ENCODE data around the gene GDF7. TPM values are rescaled to one million over a fixed set of nuclear protein-coding genes. Genes with fewer than 3 reads are reported as not detected.
A peak's percentile ranks its signal among the peaks of the same experiment; 100 is the strongest.

The GDF7 gene
- total RNA-seq, 1 donor from 2014 or later, result 11.6 TPM

DNA sequence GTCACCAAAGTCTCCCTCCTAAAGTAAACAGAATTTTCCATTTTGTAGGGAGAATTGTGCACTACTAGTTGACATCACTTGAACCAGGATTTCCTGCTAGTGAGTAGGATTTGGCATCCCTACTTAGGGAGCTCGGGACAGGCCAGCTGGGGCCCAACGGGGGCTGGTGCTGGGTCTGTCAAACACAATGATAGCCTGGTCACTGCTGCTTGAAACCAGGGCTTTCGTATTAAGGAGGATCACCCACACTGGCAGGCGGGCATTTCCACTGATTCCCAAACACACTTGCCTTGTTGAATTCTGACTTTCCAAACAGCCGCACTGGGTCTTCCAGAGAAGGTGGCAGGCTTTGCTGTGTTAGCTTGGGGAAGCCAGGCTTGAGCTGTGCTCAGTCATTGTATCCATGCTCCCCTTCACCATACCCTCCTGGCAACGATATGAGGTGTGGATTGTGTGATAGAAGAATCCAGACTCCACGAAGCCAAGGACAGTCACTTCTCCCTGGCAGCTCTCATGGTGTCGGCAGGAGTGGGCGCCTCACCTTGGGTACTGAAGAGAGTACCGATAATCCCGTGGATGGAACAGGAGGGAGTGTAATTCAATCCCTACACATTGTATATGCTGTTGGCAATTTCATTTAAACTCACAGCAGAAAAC, 7.5 kb downstream of the GDF7 start:
- no peak for DNase-seq (ENCODE audit: low spot score in 2 of 2)
- Histone ChIP-seq H3K9me3 (no peaks in the 10 kb centered on the region), H3K27me3 (no peaks in the 10 kb centered on the region), H3K27ac (peak overlapping the region; percentile 83 to 86), H3K36me3 (peaks cover 13% of the 10 kb centered on the region in 2 donors), H3K4me1 (peaks cover 27 to 65% of the 10 kb centered on the region in 2 donors), H3K4me3 (no peak overlapping the region)
- intact Hi-C loops (cut with DNase I), result no loop called here
- TF ChIP-seq CTCF (IDR thresholded peaks at IDR 0.05), result no peak

GRCh38 chr2:20674974-20675679, 8.2 kb downstream of the GDF7 start:
- Histone ChIP-seq H3K9me3 (no peaks in the 10 kb centered on the region), H3K36me3 (peaks cover 12 to 17% of the 10 kb centered on the region in 2 donors), H3K4me1 (peaks cover 27 to 61% of the 10 kb centered on the region in 2 donors), H3K4me3 (peak overlapping the region in 1 of 2 donors; percentile 10), H3K27me3 (no peaks in the 10 kb centered on the region), H3K27ac (peak overlapping the region; percentile 83 to 86)
- peak; percentile 43 to 93 for DNase-seq (ENCODE audit: low spot score in 2 of 2)
- no peak for TF ChIP-seq CTCF (IDR thresholded peaks at IDR 0.05)
- intact Hi-C loops (cut with DNase I), result loop anchor here (1.0 kb wide), 1 partner anchor 8 kb away; the partner anchor contains the start of gene GDF7

DNA sequence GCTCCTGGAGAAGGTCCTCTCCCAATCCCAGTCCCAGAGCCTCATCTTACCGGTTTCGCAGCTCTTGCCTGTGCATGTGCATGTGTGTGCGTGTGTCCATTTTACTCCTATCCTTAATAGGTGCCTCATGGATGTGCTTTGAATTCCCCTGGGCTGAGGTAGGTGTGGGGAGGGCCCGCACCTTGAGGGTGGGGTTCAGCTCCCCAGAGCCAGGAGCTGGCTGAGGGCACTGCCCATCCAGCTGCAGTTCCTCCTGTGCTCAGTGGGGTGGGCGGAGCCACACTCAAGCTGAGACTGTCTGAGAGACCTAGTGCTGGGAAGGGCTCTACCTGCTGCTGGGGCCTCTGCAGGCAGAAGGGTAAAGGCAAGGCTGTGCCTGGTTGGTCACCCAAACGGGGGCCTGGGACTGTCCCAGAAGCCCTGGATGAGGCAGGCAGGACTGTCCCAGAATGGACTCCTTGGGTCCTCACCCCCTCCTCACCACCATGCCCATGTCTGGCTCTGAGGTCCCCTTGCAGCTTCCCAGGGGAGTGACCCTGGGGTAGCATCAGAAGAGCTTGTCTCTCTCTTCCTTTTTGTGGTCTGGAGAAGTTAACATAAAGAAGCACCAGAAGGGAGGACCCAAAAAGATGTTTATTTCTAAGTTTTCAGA, 8.9 kb downstream of the GDF7 start:
- peaks cover 27 to 59% of the 10 kb centered on the region in 2 donors for H3K4me1 ChIP-seq
- H3K27me3 ChIP-seq, result no peaks in the 10 kb centered on the region
- no peaks in the 10 kb centered on the region for H3K9me3 ChIP-seq
- TF ChIP-seq CTCF (IDR thresholded peaks at IDR 0.05), result no peak
- H3K36me3 ChIP-seq, result peaks cover 6 to 14% of the 10 kb centered on the region in 2 donors
- no peak for DNase-seq (ENCODE audit: low spot score in 2 of 2)
- peak overlapping the region; percentile 83 to 86 for H3K27ac ChIP-seq
- intact Hi-C loops (cut with DNase I), result loop anchor here (1.0 kb wide), 2 partner anchors 9 to 15 kb away; partner anchors contain the start of gene GDF7
- H3K4me3 ChIP-seq, result peak overlapping the region in 1 of 2 donors; percentile 10

DNA sequence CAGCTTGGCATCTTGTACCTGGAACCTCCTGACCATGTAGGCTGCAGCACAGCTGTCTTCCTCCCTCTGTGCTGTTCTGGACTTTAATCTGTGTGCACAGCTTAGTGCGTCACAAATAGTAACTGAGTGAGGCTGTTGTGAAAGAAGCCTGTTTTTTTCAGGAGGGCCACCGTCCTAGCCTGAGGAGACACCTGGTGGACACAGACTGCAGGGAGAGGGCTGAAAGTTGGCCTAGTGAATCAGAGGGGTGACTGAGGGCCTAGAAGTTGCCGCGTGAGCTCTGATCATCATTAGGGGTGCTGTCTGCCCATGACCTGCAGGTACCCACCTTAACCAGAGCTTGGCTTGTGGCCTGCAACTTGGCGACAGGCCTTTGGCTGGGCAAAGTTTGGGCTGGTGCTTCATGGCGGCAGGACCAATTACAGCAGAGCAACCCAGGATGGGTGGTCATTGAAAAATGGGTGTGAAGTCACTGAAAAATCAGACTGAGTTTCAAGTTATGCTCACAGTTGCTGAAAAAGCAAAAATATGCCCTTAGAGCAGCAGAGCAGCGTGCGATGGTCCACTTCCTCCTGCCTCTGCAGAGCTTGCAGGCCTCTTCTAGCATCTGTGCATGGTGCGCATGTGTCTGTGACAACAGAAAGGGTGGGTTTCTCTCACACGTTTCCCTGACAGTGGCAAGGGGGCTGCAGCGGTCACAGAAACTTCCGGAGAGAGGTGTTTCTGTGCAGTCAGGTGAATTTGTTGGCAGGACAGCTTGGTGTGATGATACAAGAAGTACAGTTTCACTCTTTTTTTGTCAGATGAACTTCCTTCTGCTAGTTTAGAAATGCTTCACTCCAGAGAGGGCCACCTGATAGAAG, 9.6 kb downstream of the GDF7 start:
- H3K27me3 ChIP-seq, result no peaks in the 10 kb centered on the region
- peak overlapping the region in 1 of 2 donors; percentile 10 for H3K4me3 ChIP-seq
- peaks cover 0 to 14% of the 10 kb centered on the region in 2 donors for H3K36me3 ChIP-seq
- intact Hi-C loops (cut with DNase I), result loop anchor here (1.0 kb wide), 1 partner anchor 15 kb away; no protein-coding TSS in a partner anchor
- TF ChIP-seq CTCF (IDR thresholded peaks at IDR 0.05), result peak; percentile 47 to 64 (median 58)
- H3K4me1 ChIP-seq, result peaks cover 27 to 60% of the 10 kb centered on the region in 2 donors
- H3K27ac ChIP-seq, result peak overlapping the region; percentile 83 to 86
- no peak for DNase-seq (ENCODE audit: low spot score in 2 of 2)
- H3K9me3 ChIP-seq, result no peaks in the 10 kb centered on the region
